LNCAP (cell line): ENCODE measurements around the gene C11orf68.

ENCODE experiments used
- CTCF ChIP-seq: fragments of 450-650 bp; IDR thresholded peaks from 2 replicates; pipeline ENCODE4 v1.5.1; 2017; ENCODE audit warnings: mild to moderate bottlenecking

The C11orf68 gene

GRCh38 chr11:65917434-65918210 is 1.2 kb downstream of the C11orf68 start:
- TF ChIP-seq CTCF = no peak

GRCh38 chr11:65917077-65917433 is 1.8 kb downstream of the C11orf68 start:
- TF ChIP-seq CTCF = no peak

GRCh38 chr11:65916391-65916790 is 2.5 kb downstream of the C11orf68 start:
- TF ChIP-seq CTCF = no peak

GRCh38 chr11:65915821-65916251 is 3.0 kb downstream of the C11orf68 start:
- TF ChIP-seq CTCF = no peak

GRCh38 chr11:65915101-65915820 is 3.6 kb downstream of the C11orf68 start:
- TF ChIP-seq CTCF = no peak

- TF ChIP-seq CTCF = no peak
These were observed 6.0 kb downstream of the C11orf68 start for GRCh38 chr11:65912845-65913244.

GRCh38 chr11:65911682-65912568 is 6.9 kb downstream of the C11orf68 start:
- TF ChIP-seq CTCF = peak; percentile 43; the same call in 1 of the 2 replicates
